Measurements from ENCODE around the gene SCGB1C2.
A peak's percentile ranks its signal among the peaks of the same experiment; 100 is the strongest.
"Not testable (repeated sequence)": the region's sequence is repeated elsewhere in the genome, so short reads cannot be mapped to it uniquely, and the experiment has no call there.

Gene SCGB1C2

DNA sequence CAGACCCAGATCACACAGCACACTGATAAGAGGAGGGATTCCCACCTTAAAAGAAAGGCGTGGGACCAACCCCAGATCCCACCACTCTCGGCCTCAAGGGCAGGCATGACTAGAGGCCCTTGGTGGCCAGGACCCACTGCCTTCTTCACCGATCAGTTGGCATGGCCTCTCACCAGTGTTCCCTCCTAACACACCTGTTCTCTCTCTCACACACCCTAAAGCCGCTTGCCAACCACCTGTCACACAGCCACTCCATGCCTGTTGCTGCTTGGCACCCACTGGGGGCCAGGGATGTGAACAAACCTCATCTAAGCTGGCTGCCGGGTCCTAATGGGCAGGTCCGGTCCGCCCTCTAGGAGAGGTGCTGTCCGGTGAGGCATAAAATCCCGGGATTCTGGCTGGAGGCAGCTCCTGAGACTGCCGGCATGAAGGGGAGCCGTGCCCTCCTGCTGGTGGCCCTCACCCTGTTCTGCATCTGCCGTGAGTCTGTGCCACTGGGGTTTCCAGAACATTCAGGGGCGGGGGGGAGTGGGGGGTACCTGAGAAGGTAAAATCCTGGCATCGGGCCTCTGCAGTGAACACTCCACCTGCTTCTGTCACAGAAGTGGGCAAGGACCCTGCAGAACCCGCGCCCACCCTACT lies at the start of gene SCGB1C2:
SCGB1C2 (plus strand) TSS at position 404 of the 642 bp plus-strand sequence; CDS start at position 426, 22 bp downstream.
- not testable (repeated sequence) for DNase-seq (ENCODE audit: low read depth in 2 of 2)

GRCh38 chr17:113111-113510 lies 24.3 kb upstream of the SCGB1C2 start:
- not testable (repeated sequence) for DNase-seq (ENCODE audit: low read depth in 2 of 2)

DNA sequence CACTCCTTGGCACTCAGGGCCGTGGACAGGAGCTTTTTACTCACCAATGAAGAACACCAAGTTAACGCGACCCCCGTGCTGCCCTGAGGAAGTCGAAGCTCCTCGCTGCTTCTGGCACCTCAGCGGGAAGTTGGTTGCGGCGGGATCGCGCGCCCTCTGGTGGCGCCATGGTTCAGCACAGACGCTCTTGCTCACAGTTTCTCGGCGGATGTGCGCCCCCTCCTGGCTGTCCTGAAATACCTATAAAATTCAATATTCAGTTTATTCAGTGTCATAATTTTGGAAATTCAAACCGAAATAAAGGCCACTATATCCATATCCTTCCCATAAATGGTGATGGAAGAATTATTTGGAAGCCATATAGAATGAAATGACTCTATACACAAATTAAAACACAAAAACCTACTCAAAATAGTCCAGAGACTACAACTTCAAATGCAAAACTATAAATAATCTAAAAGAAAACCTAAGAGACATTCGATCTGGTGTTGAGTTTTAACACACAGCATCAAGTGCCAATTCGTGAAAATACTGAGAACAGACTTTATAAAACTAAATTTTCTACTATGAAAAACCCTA lies 18.9 kb upstream of the SCGB1C2 start:
- not testable (repeated sequence) for DNase-seq (ENCODE audit: low read depth in 2 of 2)

DNA sequence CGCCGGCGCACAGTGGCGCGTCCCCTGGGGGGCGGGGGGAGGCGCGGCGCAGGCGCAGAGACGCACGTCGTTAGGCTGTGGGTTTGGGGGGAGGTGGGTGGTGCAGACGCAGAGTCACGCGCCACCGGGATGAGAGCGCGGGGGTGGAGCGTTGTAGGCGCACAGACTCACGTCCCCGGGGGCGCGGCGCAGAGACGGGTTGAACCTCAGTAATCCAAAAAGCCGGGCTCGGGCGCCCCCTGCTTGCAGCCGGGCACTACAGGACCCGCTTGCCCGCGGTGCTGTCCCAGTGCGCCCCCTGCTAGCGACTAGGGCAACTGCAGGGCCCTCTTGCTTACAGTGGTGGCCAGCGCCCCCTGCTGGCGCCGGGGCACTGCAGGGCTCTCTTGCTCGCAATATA lies 3.4 kb upstream of the SCGB1C2 start:
- not testable (repeated sequence) for DNase-seq (ENCODE audit: low read depth in 2 of 2)

DNA sequence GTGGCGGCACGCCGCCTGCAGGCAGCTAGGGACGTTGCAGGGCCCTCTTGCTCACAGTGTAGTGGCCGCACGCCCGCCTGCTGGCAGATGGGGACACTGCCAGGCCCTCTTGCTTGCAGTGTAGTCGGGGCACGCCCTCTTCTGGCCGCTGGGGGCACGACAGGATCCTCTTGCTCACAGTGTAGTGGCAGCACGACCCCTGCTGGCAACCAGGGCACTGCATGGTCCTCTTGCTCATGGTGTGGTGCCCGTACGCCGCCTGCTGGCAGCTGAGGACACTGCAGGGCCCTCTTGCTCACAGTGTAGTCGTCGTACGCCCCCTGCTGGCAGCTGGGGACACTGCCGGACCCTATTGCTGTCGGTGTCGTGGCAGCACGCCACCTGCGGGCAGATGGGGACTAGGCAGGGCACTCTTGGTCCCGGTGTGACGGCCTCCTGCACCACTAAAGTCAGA lies 3.0 kb upstream of the SCGB1C2 start:
- DNase-seq (ENCODE audit: low read depth in 2 of 2), result not testable (repeated sequence)

DNA sequence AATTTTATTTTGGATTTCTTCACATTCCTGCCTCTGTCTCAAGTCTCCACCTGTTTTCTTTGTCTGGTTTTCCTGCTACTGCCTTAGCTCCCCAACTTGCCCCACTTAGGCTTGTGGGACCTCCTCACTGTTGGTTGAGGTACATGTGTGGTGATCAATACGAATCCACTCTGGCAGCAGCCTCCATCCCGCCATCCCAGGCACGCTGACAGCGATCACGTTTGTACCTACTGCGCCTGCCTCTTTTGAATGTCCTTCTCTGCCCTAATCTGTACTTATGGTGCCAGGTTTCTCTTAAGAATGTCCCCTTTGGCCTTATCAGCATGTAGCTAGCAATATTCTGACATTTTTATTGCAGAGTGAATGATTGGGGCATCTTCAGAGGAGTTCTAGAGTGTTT lies 2.3 kb upstream of the SCGB1C2 start:
- DNase-seq (ENCODE audit: low read depth in 2 of 2), result not testable (repeated sequence)

DNA sequence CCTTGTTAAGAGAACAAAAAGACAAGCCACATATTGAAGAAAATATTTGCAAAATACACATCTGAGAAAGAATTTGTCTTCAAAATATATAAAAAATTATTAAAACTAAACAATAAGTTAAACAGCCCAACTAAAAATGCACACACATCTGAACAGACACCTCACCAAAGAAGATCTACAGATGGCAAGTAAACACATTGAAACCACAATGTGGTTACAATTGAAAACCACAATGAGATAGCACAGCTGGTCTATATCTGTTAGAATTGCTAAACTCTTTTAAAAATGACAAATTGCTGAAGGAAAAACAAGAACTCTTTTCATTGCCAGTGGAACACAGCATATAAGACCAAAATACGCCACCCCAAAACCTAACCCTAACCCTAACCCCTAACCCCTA lies 1.5 kb upstream of the SCGB1C2 start:
- DNase-seq (ENCODE audit: low read depth in 2 of 2), result not testable (repeated sequence)

DNA sequence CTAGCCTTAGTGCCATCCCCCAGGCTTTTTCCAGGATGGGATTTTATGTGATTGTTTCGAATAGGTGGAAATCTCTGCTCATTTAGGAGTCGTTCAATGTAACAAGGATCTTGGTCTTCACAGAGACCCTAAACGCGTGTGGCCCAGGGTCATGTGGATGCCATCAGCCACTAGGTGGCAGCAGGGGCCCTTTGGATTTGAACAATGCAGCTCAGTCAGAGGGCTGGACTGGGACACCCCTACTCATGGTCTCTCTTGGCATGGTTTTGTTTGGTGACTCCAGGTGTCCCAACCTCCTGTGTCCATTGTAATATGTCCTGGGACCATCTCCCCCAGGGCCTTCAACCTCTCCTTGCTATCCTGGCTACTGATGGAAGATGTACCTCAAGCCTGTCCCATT lies 838 bp upstream of the SCGB1C2 start:
- DNase-seq (ENCODE audit: low read depth in 2 of 2), result not testable (repeated sequence)

DNA sequence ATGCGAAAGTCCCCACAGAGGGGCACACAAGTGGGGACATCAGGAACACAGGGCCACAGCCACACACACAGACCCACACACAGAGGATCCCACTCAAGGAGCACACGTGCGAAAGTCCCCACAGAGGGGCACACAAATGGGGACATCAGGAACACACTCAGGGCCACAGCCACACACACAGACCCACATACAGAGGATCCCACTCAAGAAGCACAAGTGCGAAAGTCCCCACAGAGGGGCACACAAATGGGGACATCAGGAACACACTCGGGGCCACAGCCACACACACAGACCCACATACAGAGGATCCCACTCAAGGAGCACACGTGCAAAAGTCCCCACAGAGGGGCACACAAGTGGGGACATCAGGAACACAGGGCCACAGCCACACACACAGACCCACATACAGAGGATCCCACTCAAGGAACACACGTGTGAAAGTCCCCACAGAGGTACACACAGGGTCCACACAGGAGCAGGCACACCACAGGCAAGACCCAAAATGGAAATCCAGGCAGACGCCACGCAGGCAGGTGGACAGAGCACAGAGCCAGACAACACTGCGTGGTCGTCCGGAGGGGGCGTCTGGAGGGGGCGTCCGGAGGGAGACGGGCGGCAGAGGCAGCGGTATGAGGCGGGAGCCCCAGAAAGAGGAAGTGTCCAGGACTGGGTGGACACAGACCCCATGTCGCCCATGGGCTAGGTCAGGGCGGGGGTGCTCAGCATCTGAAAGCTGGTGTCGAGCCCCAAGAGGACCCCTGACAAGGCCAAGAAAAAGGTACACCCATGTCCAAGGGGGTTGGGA lies 2.2 kb downstream of the SCGB1C2 start:
- DNase-seq (ENCODE audit: low read depth in 2 of 2), result not testable (repeated sequence)

GRCh38 chr17:142102-142661 lies 4.8 kb downstream of the SCGB1C2 start:
- DNase-seq (ENCODE audit: low read depth in 2 of 2), result no peak

DNA sequence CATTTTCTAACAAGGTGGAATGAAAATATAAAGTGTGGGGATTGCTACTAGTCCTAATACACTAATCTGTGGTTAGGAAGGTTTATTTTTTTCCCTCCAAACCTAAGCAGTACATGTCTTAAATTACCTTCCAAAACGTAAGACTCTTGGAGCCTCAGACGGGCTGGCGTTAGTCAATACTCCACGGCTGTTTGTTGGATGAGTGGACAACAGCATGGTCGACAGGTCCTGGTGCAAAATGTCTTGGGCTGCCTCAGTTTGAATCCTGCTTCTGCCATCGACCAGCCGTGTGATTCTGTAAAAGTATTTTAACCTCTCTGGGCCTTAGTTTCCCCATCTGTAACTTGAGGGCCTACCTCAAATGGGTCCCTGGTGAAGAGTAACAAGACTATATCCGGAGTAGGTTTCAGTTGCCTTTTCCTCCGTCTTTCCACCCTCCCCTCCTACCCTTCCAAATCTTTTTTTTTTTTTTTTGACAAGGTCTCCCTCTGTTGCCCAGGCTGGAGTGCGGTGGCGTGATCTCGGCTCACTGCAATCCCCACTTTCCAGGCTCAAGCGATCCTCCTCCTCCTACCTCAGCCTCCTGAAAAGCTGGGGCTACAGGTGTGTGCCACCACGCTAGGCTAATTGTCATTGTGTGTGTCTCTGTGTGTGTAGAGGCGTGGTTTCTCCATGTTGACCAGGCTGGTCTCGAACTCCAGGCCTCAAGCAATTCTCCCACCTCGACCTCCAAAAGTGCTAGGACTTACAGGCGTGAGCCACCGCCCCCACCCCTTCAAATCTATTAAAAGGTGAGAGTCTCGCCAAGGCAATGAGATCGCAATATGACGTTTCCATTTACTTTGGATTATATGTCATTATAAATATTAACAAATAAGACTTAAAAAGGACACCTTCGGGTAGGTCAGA lies 5.8 kb downstream of the SCGB1C2 start:
- DNase-seq (ENCODE audit: low read depth in 2 of 2), result no peak

- DNase-seq (ENCODE audit: low read depth in 2 of 2), result peak in 1 of 2 experiments; percentile 21
Measured at GRCh38 chr17:143785-144281, 6.5 kb downstream of the SCGB1C2 start.

- DNase-seq (ENCODE audit: low read depth in 2 of 2), result no peak
Measured at GRCh38 chr17:144936-145670, 7.7 kb downstream of the SCGB1C2 start.

DNA sequence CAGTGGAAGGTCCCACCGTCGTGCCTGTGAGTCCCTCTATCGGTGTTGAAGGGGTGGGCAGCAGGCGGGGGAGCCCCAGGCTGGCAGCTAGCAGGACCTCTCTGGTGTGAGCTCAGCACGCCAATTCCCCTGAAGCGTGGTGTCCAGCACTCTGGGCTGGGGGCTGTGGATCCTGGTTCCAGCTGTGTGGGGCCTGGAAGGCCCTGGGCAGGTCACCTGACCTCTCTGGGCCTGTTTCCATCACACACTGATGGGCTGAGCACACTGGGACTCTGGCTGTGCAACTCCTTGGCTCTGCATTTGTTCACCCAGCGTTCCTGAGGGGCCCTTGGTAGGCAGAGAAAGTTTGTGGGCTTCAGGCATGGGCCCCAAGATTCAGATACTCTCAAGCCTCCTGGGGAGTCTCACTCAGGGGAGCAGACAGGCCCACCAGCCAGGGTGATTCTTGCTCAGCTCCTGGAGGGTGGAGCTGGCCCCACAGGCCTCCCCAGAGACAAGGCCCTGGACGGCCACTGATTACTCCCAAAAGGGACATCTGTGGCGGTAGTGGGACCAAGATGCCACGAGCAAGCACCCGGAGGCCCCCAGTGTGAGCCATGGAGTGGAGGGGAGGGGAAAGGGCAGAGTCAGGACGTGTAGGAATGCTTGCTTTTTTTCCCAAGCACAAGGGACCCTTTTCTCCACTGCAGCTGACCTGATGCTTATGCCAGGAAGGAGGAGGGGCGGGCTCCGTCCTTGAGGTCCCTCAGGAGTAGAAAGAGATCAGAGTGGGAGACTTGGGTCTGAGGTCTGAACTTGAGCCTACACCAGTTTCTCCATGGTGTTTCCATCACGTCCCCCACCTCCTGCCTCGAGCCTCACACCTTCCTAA lies 8.5 kb downstream of the SCGB1C2 start:
- DNase-seq (ENCODE audit: low read depth in 2 of 2), result no peak

DNA sequence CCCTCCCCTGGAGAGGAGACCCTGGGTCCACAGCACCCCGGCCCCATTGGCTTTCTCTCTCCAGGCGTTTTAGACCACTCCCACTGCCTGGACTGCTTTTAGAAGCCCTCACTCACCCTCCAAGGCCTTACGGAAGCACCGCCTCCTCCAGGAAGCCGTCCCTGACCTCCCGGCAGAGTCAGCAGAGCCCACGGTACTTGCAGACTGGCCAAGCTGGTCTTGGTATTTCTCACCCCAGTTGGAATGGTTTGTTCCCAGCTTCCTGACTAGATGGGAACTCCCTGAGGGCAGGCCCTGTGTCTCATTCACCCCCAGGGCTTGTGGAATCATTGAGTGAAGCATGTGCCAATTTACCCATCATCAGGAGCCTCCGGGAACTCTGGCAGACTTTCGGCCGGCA lies 9.2 kb downstream of the SCGB1C2 start:
- DNase-seq (ENCODE audit: low read depth in 2 of 2), result no peak

GRCh38 chr17:146983-147761 lies 9.8 kb downstream of the SCGB1C2 start:
- no peak for DNase-seq (ENCODE audit: low read depth in 2 of 2)

- DNase-seq (ENCODE audit: low read depth in 2 of 2), result no peak
Measured at GRCh38 chr17:147796-148740, 10.7 kb downstream of the SCGB1C2 start.

All from fibroblast of skin of left biceps (primary cell).